PC-3 (cell line): ENCODE measurements around the gene LGALS3BP.

ENCODE experiments used
- CTCF ChIP-seq: fragments of 300-600 bp; sonication (generic); conservative IDR thresholded peaks from 2 replicates; pipeline ENCODE4 v1.5.1; 2017; ENCODE audit warnings: antibody characterized with exemption, low read depth, mild to moderate bottlenecking, low read length
- EZH2 ChIP-seq: fragments of 300-600 bp; sonication (generic); IDR thresholded peaks from one replicate; pipeline ENCODE4 v1.6.1; 2017; ENCODE audit warnings: antibody characterized with exemption, mild to moderate bottlenecking, low read length; ENCODE audit not compliant: unreplicated experiment
- EZH2phosphoT487 ChIP-seq: fragments of 300-600 bp; sonication (generic); IDR thresholded peaks from 2 replicates; pipeline ENCODE4 v1.6.1; 2018; ENCODE audit warnings: mild to moderate bottlenecking, antibody characterized with exemption, low read length, borderline replicate concordance

GRCh38 chr17:78997231-78997741, 17.6 kb upstream of the LGALS3BP start:
- TF ChIP-seq CTCF (no peak), EZH2 (no peak), EZH2phosphoT487 (no peak)
